Raji (cell line): ENCODE measurements around the gene MB.

Source experiments
- POLR2A ChIP-seq: IDR thresholded peaks from 2 replicates; pipeline ENCODE4 v1.6.1; 2011; ENCODE audit warnings: low read depth, low read length, control low read depth; ENCODE audit not compliant: insufficient read depth

The MB gene

DNA sequence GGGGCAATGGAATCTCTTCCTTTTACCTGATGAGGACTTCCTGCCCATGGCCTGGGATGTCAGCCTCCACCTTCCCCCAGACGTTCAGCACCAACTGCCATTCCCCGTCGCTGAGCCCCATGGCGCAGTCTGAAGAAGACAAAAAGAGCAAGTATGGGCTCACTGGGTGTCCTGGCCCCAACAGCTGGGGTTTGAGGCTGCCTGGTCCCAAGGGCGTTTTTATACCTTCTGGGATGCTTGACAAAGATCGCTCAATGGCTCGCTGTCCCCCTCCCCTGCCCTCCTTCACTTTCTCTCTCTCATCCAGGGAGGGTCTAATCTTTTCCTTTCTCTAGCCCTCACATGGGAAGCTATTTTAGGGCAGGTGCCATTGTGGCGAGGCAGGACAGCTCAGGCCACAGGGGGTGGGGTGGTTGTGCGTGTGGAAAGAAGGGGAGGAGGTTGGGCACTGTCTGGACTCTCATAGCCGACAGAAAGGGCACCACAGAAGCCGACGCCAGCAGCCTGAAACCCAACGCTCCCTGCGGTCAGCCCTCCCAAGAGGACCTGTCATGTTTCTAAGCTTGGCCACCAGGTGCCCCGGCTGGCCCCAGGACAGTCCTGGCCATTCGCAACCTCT, at the start of gene MB:
Gene MB, minus strand, starts transcription at position 193 of the 619 bp plus-strand sequence. Its CDS starts 72 bp downstream, at position 121.
- no peak for TF ChIP-seq POLR2A

DNA sequence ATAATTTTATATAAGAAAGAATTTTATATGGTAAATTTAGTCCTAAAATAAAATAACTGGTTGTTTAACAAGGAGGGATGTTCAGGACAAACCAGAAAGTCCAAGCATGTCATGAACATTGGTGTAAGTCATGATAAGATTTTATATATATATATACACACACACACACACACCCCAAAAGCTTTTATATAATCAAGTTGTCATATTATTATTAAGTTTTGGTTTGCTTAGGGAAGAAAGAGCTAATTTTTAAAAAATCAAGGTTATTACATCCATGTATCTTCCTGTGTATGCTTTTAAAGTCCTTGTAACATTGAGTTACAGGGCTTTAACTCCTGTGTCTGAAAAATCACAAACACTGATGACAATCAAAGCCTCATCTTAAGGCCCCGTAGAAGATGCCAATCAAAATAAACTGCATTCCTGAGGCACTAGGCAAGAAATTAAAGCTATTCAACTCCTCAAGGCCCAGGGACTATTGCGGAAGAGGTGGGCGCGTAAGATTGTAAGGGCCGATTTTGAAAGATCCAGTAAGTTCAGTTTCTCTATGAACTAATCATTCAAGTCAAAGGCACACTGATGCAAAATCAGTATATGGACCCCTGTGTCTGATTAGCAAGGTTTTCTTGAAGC, 47.9 kb upstream of the MB start:
- no peak for TF ChIP-seq POLR2A

DNA sequence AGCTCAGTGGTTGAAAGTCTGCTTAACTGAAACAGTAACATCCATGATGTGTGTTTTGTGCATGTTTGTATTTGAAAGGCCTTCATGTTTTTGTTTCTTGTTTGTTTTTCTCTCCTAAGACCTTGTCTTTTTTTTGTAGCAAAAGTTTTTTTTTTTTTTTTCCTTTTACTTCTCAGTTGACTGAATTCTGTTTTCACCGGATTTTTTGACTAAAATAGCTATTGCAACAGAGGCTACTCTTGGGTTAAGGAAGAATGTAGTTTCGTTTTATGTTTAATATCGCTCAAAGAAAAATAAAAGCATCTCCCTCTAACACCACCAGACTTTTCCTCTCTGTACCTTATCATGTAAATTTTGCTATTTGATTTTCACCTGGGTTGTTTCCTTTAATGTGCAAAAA, 46.2 kb upstream of the MB start:
- no peak for TF ChIP-seq POLR2A

DNA sequence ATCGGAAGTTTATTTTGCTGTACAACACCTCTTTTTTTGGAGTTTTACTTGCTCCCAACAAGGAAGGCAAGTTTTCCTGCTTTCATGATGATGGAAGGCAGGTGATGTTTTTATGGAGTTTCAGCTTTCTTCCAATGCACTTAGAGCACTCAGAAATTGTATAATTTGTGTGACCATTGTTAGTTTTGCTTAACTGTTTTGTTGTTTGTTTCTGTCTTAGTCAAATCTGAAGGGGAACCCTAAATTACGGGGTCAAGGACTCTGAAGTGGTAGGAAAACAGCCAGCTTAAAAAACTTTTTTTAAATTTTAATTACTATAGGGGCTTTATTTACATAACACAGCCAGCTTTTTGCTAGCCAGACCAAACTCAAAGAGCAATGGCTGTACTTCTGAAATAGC, 45.8 kb upstream of the MB start:
- no peak for TF ChIP-seq POLR2A

DNA sequence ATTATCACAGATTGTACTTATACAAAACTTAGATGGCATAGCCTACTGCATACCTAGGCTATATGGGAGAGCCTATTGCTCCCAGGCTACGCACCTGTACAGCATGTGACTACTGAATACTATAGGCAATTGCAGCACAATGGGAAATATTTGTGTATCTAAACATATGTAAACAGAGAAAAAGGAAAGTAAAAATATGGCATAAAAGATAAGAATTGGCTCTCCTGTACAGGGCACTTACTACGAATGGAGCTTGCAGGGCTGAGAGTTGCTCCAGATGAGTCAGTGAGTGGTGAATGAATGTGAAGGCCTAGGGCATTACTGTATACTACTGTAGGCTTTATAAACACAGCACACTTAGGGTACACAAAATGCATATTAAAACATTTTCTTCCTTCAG, 44.3 kb upstream of the MB start:
- no peak for TF ChIP-seq POLR2A

DNA sequence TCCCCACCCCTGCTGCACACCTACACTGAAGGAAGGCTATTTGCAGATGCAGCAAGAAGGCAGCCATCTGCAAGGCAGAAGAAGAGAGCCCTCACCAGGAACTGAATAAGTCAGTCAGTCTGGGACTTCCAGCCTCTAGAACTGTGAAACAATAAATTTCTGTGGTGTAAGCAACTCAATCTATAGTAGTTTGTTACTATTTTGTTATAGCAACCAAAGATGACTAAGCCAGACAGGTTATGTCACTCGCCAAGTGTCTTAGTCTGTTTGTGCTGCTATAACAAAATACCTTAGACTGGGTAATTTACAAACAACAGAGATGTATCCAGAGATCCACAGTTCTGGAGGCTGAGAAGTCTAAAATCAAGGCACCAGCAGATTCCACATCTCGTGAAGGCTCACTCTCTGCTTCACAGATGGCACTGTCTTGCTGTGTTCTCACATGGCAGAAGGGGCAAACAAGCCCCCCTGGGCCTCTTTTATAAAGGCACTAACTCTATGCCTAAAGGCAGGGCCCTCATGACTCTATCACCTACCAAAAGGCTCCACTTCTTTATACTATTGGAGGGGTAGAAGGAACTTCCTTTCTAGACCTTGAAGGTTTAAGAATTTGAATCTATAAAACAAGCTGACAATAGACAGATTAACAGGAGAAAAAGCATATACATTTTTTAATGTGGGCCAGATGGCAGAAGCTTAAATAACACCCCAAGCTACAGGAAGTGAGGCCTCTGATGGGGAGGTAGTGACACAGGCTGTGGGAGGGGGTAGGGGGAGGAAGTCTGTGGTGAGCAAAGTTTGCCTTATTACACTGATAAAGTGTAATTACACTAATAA, 43.4 kb upstream of the MB start:
- TF ChIP-seq POLR2A, result no peak

DNA sequence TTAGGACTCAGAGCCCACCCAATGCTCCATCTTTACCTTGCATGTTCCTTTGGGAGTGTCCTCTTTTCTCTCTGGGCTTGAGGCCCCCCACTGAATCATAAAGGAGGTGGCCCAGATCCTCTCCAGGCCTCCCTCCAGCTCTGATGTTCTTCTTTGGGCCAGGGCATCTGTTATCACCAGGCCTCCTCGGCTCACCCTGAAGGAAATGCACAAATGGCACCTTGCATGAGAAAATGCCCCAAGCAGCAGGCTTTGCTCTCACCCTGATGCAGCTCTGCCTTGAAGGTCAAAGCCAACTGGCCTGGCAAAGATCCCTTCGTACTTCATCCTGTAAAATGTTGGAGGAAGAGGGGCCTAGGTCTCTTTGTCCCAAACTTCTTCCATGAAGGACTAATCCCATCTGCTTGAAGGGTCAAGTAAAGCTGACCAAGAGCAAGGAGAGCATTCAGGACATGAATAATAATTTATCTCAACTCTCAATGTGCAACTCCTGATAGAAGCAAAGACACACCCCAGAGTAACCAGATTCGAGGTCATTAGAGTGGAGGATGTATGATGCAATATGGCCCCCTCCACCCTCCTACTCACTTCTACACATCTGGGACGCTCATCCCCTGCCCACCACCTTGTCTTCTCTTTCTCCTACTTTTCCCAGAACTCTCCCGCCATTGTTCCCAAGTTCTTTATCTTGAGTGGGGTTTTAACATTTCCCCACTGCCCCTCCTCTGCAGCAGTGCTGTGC, 40.6 kb upstream of the MB start:
- TF ChIP-seq POLR2A, result no peak

DNA sequence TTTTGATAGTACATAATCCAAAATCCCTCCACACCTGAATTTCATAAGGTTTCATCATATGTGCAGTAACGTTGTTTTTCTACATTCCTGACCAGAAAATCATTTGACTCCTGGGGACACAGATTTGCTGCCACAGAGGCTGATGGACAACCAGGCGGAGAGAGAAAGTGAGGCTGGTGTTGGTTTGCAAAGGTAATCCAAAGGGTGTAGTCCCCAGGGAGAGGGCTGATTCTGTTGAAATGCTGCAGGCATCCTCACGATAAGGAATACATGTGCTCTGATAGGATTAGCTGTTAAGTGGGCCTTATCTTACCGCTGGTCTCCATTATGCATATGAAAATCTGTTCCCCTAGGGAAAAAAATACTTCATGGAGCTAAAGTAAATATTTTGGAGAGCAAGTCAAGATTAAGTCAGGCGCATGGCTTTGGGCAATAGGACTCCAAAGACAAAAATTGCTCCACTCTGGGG, 39.2 kb upstream of the MB start:
- no peak for TF ChIP-seq POLR2A

DNA sequence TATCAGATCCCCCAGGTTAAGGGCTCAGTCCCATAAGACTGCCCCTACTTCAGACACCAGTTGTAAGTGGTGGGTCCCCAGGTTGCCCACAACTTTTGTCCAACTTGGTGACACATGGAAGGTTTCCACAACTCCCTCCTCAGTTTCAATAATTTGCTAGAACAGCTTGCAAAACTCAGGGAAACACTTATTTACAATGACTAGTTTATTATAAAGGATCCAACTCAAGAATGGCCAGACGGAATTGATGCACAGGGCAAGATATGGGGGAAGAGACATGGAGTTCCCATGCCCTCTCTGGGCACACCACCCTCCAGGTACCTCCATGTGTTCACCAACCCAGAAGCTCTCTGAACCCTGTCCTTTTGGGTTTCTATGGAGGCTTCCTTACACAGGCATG, 36.7 kb upstream of the MB start:
- TF ChIP-seq POLR2A, result no peak

DNA sequence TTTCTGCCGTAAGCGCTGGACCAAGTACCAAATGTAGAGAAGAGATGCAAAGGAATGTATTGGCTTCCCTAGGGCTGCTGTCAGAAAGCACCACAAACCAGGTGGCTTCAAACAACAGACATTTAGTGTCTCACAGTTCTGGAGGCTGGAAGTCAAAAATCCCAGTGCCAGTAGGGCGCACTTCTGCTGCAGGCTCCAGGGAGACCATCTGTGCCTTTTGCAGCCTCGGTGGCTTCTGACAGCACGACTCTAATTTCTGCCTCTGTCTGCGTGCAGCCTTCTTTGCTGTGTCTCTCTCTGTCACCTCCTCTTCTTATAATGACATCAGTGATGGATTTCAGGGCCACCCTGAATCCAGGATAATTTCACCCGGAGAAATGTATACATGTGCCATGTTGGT, 34.0 kb upstream of the MB start:
- TF ChIP-seq POLR2A, result no peak

DNA sequence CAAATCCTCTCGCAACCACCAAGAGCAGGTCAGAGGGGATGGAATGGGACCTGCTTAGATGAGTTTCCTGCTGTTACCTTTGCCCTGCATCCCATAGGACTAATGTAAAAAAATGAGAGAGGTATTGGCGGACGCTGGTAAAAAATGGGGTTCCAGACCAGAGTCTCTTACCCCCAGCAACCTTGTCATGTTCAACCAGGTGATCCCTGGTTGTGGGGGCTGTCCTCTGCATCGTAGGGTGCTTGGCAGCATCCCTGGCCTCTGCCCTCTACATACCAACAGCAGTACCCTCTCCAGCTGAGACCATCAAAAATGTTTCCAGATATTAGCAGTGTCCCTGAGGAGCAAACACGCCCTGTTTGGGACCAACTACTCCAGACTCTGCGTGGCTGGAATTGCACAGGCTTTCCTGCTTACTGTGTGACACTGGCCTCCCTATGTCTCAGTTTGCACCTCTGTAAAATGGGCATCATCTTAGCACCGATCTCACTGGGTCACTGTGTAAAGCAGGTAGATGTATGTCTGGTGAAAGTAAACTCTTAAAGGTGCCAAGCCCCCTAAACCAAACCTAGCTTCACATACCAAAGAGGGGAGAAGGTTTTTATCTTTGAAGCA, 32.6 kb upstream of the MB start:
- no peak for TF ChIP-seq POLR2A

DNA sequence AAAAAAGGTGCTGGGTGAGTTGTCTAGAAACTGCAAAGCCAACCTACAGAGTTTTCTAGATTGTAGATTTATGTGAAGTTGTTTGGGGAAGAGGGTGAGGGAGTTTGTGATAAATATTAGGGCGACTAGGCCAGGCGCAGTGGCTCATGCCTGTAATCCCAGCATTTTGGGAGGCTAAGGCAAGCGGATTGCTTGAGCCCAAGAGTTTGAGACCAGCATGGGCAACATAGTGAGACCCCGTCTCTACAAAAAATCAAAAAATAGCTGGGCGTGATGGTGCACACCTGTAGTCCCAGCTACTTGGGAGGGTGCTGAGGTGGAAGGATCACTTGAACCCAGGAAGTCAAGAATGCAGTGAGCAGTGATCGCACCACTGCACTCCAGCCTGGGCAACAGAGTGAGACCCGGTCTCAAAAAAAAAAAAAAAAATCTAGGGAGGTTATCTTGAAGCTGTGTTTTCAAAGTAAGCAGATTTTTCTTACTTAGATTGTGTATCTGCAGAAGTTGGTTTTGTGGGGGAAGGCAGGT, 32.0 kb upstream of the MB start:
- TF ChIP-seq POLR2A, result no peak

DNA sequence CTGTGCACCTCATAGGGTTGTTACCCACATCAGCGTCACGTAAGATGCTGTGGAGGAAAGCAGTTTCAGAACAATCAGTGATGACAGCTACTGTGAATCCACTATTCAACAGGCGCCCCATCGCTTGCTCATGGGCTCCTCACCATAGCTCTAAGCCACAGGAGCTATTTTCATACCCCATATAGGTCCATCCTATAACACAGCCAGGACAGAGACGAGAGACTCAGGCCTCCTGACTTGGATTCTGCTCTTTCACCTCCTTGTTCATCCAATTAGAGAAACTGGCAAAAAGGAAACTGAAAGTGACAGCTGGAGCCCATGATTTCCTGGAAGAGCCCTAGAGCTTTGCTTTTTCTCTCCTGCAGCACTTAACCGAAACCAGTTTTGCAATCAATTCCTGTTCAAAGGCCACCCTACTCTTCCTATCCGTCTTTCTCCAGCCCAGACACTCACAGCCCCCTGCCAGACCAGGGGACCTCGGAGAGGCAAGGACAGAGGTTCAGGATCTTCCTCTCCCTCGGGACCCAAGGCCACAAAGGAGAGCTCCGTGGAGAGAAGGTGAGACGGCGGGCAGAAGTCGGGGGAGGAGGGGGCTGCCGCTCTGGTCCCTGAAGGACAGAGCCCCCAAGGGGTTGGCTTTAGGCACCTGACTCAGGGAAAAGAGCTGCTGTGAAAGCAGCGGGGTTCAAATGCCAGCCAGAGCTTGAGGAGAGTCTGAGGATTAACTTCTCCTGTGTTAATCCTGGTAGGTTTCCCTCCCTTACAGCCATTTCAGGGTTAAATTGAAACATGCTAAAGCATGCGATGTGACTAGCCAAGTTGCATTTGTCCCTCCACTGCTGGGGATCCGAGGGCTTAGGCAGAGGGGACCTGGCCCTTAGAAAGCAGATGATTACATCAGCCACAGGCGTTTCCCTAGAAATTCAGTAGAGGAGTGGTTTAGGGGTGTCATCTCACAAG, 31.2 kb upstream of the MB start, which contains the start of gene APOL6:
Gene APOL6, plus strand, starts transcription at position 381 of the 960 bp plus-strand sequence. CDS start 7,980 bp downstream, outside the sequence.
- TF ChIP-seq POLR2A, result peak; percentile 30; the same call in 1 of the 2 replicates
